22Rv1 (cell line): ENCODE measurements around the gene NEDD4L.

ENCODE experiments used
- H3K27ac ChIP-seq: fragments of 450-650 bp; 2 replicates; pipeline ENCODE4 v1.5.1; 2017
- ZFX ChIP-seq: fragments of 450-650 bp; IDR thresholded peaks from 2 replicates; pipeline ENCODE4 v1.6.1; 2017; ENCODE audit warnings: antibody characterized with exemption, borderline replicate concordance
- TF ChIP-seq, protein P1 (sequence below): fragments of 450-650 bp; IDR thresholded peaks from 2 replicates; pipeline ENCODE4 v1.5.1; 2017; ENCODE audit warnings: mild to moderate bottlenecking

NEDD4L gene

DNA sequence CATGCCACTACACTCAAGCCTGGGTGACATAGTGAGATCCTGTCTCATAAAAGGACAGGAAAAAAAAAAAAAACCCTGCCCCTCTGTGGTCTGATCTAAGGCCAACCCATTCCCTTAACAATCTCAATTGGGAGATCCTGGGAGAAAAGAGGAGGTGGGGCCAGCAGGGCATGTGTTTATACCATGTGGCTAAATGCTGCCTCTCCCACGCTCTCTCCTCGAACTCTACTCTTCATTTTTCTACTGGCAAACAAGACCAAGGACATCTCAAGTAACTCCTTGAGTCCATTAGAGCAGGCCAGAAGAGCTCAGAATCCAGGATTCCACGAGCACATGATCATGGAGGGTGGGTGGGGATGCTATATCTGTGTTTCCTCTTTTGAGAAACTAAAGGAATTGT is 16.7 kb upstream of the NEDD4L start:
- H3K27ac ChIP-seq, result no peak overlapping the region
- TF ChIP-seq ZFX, result no peak
- TF ChIP-seq, protein P1, sequence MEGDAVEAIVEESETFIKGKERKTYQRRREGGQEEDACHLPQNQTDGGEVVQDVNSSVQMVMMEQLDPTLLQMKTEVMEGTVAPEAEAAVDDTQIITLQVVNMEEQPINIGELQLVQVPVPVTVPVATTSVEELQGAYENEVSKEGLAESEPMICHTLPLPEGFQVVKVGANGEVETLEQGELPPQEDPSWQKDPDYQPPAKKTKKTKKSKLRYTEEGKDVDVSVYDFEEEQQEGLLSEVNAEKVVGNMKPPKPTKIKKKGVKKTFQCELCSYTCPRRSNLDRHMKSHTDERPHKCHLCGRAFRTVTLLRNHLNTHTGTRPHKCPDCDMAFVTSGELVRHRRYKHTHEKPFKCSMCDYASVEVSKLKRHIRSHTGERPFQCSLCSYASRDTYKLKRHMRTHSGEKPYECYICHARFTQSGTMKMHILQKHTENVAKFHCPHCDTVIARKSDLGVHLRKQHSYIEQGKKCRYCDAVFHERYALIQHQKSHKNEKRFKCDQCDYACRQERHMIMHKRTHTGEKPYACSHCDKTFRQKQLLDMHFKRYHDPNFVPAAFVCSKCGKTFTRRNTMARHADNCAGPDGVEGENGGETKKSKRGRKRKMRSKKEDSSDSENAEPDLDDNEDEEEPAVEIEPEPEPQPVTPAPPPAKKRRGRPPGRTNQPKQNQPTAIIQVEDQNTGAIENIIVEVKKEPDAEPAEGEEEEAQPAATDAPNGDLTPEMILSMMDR, result no peak

DNA sequence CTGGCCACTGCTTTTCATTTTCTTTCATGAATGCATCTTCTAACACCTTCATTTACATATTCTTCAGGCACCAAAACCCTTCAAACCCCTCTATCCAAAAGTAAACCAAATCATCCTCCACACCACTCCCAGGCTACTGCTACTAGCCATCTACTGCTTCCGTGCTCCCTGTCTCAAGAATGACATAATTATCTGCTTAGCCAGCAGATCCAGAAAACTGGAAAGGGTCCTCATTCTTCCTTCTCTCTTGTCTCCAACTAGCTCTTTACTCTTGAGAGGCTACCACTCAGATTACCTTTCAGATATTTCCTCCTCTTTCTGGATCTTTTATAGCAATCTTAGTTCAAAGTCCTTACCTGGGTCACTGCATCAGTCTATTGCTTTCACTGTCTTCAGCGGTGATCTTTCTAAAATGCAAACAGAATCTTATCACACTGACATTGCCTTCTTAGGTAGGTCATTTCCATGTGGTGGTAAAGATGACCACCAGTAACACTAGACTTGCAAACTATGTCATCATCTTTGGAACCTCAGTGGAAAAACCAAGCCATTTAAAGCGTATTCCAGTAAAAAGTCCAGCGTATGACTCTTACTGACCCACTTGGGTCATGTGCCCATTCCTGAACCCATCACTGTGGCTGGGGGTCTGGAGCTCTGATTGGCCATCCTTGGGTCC is 15.8 kb upstream of the NEDD4L start:
- TF ChIP-seq, protein P1, result no peak
- TF ChIP-seq ZFX, result no peak

DNA sequence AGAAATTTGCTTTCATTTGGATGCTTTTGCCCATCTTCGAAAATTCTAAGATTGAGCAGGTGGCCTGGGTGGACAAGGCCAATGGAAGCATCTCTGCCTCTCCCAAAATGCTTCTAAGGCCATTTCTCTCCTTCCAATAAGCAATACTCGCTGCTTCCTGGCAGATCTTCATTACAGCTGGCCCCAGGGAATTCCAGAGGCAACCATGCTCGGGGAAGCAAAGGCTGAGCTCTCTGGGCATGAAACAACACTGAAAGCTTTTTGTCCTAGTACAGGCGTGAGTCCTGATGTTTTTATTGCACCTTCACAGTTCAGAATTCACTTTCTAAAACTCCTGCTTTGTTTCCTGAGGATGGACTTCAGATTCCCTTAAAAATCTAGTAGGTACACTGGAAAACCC is 11.8 kb upstream of the NEDD4L start:
- TF ChIP-seq, protein P1, result no peak
- no peak for TF ChIP-seq ZFX
- no peak overlapping the region for H3K27ac ChIP-seq

More for the DNA sequence above, 15.8 kb upstream of the NEDD4L start:
- H3K27ac ChIP-seq, result no peak overlapping the region

DNA sequence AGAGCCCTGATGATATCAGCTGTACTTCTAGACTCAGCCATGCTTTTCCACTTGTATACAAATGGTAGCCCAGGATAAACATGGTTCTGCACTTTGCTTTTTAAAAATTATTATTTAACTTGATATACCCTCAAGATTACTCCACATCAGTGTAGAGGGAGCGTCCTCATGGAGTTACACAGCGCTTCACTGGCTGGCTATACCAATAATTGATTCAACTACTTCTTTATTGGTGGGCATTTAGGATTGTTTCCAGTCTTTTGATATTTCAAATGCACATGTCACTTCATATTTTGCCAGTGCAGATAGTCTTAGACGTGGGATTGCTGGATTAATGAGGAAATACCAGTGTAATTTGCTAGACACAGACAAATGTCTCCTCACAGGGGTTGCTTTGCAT is 10.8 kb upstream of the NEDD4L start:
- H3K27ac ChIP-seq, result no peak overlapping the region

DNA sequence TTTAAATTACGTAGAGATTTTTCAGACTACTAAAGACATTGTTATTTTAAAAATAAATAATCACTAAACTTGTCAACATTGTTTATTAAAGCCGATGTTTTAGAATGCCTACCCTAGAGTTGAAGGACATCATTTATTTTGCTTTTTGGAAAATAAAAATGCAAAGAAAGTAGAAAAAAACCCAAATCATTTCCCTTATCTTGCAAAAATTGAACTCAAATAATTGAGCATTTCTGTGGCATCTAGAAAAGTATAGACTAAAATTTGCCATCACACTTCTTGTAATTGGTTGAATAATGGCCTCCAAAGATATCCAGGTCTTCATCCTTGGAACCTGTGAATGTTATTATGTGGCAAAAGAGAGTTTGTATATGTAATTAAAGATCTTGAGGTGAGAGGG is 9.7 kb upstream of the NEDD4L start:
- TF ChIP-seq, protein P1, result no peak
- TF ChIP-seq ZFX, result no peak
- no peak overlapping the region for H3K27ac ChIP-seq

More for the DNA sequence above, 10.8 kb upstream of the NEDD4L start:
- TF ChIP-seq, protein P1, result no peak
- no peak for TF ChIP-seq ZFX

GRCh38 chr18:58037163-58037562 is 6.9 kb upstream of the NEDD4L start:
- no peak overlapping the region for H3K27ac ChIP-seq
- TF ChIP-seq, protein P1, result no peak
- no peak for TF ChIP-seq ZFX

DNA sequence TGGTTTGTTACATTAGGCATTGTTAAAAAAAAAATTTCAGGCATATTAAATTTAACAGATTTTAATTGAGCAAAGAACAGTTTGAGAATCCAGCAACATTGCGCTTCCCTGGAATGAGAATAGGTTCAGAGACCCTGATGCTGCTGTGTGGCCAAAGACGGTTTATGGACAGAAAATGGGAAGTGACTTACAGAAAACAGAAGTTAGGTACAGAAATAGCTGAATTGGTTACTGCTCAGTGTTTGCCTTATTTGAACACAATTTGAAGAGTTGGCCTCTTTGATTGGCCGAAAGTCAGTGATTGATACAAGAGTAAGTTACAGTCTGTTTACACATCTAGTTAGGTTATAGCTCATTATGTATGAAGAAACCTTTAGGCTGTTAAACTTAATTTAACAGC is 6.0 kb upstream of the NEDD4L start:
- no peak overlapping the region for H3K27ac ChIP-seq
- no peak for TF ChIP-seq ZFX
- TF ChIP-seq, protein P1, result no peak
